OCI-LY1 (cell line): ENCODE results near the gene MTMR3.

Experiments
- H2AFZ ChIP-seq: fragments of 200-600 bp; sonication (generic), shearing (Covaris generic); 2 replicates; pipeline ENCODE4 v1.6.0; 2014; ENCODE audit warnings: antibody characterized with exemption, mild to moderate bottlenecking, low read length
- H3F3A ChIP-seq: fragments of 200-600 bp; sonication (generic), shearing (Covaris generic); 2 replicates; pipeline ENCODE4 v1.6.0; 2014; ENCODE audit warnings: mild to moderate bottlenecking, antibody characterized with exemption, low read length, moderate library complexity; ENCODE audit not compliant: insufficient read depth
- H3K27ac ChIP-seq: fragments of 200-600 bp; sonication (generic); 2 replicates; pipeline ENCODE4 v1.5.1; 2014; ENCODE audit warnings: low read length, mixed run types, mild to moderate bottlenecking, low read depth; ENCODE audit not compliant: poor library complexity, severe bottlenecking
- H3K27me3 ChIP-seq: fragments of 200-600 bp; sonication (generic); 2 replicates; pipeline ENCODE4 v1.6.0; 2014; ENCODE audit warnings: antibody characterized with exemption, mild to moderate bottlenecking, low read length, moderate library complexity; ENCODE audit not compliant: insufficient read depth
- H3K36me3 ChIP-seq: fragments of 200-600 bp; sonication (generic); 2 replicates; pipeline ENCODE4 v1.6.1; 2014; ENCODE audit warnings: mild to moderate bottlenecking, antibody characterized with exemption, low read length, moderate library complexity, mixed read lengths; ENCODE audit not compliant: insufficient read depth
- H3K4me1 ChIP-seq: fragments of 200-600 bp; sonication (generic); 2 replicates; pipeline ENCODE4 v1.5.1; 2014; ENCODE audit warnings: mild to moderate bottlenecking, low read length, moderate library complexity; ENCODE audit not compliant: insufficient read depth, severe bottlenecking
- H3K4me2 ChIP-seq: fragments of 200-600 bp; sonication (generic), shearing (Covaris generic); 2 replicates; pipeline ENCODE4 v1.6.1; 2014; ENCODE audit warnings: low read length
- H3K4me3 ChIP-seq: fragments of 200-600 bp; sonication (generic); 2 replicates; pipeline ENCODE4 v1.5.1; 2014; ENCODE audit warnings: low read length, low read depth, mild to moderate bottlenecking, mixed read lengths; ENCODE audit not compliant: poor library complexity, severe bottlenecking
- H3K79me2 ChIP-seq: fragments of 200-600 bp; shearing (Covaris generic); 2 replicates; pipeline ENCODE4 v1.6.1; 2016; ENCODE audit warnings: mixed run types, low read length, mixed read lengths; ENCODE audit not compliant: insufficient read depth
- H3K9ac ChIP-seq: fragments of 200-600 bp; sonication (generic), shearing (Covaris generic); 2 replicates; pipeline ENCODE4 v1.6.1; 2014; ENCODE audit warnings: mild to moderate bottlenecking, low read length, mixed read lengths
- H3K9me2 ChIP-seq: fragments of 200-600 bp; sonication (generic), shearing (Covaris generic); 2 replicates; pipeline ENCODE4 v1.6.1; 2014; ENCODE audit warnings: low read depth, mild to moderate bottlenecking, low read length, mixed read lengths
- H3K9me3 ChIP-seq: fragments of 200-600 bp; shearing (Covaris generic); 2 replicates; pipeline ENCODE4 v1.6.1; 2014; ENCODE audit warnings: low read length, mixed read lengths
- H4K20me1 ChIP-seq: fragments of 200-600 bp; sonication (generic), shearing (Covaris generic); 2 replicates; pipeline ENCODE4 v1.6.0; 2016; ENCODE audit warnings: mild to moderate bottlenecking, low read length; ENCODE audit not compliant: insufficient read depth
- CTCF ChIP-seq: fragments of 200-600 bp; sonication (generic), shearing (Covaris generic); IDR thresholded peaks from 2 replicates; pipeline ENCODE4 v1.5.1; 2017; ENCODE audit warnings: mild to moderate bottlenecking, antibody characterized with exemption, low read length, moderate library complexity, mixed read lengths
- EZH2 ChIP-seq: fragments of 200-600 bp; sonication (generic), shearing (Covaris generic); IDR thresholded peaks from 2 replicates; pipeline ENCODE4 v1.8.0; 2017; ENCODE audit warnings: borderline replicate concordance, mixed run types, mild to moderate bottlenecking, antibody characterized with exemption, low read length, moderate library complexity, mixed read lengths

MTMR3 gene

GRCh38 chr22:30073743-30074142 is 190.8 kb downstream of the MTMR3 start:
- H2AFZ ChIP-seq: no peak overlapping the region
- no peaks in the 10 kb centered on the region for H3K4me1 ChIP-seq
- no peaks in the 10 kb centered on the region for H3K9me2 ChIP-seq
- no peak overlapping the region for H3K4me3 ChIP-seq
- no peak for TF ChIP-seq CTCF
- no peak overlapping the region for H3K27ac ChIP-seq
- no peak overlapping the region for H3K4me2 ChIP-seq
- no peak overlapping the region for H3K9ac ChIP-seq
- no peaks in the 10 kb centered on the region for H3F3A ChIP-seq
- H3K79me2 ChIP-seq: no peaks in the 10 kb centered on the region
- H3K27me3 ChIP-seq: no peaks in the 10 kb centered on the region; the same call in 1 of the 2 replicates
- H4K20me1 ChIP-seq: no peaks in the 10 kb centered on the region
- H3K9me3 ChIP-seq: no peaks in the 10 kb centered on the region
- H3K36me3 ChIP-seq: no peaks in the 10 kb centered on the region

GRCh38 chr22:30074147-30074546 is 191.2 kb downstream of the MTMR3 start:
- Histone ChIP-seq H3F3A (no peaks in the 10 kb centered on the region), H3K4me2 (no peak overlapping the region), H3K9me2 (no peaks in the 10 kb centered on the region), H3K36me3 (no peaks in the 10 kb centered on the region), H2AFZ (no peak overlapping the region), H4K20me1 (no peaks in the 10 kb centered on the region), H3K27ac (no peak overlapping the region), H3K4me1 (no peaks in the 10 kb centered on the region), H3K9me3 (no peaks in the 10 kb centered on the region), H3K9ac (no peak overlapping the region), H3K27me3 (no peaks in the 10 kb centered on the region; the same call in 1 of the 2 replicates), H3K4me3 (no peak overlapping the region), H3K79me2 (no peaks in the 10 kb centered on the region)
- TF ChIP-seq EZH2: no peak
- TF ChIP-seq CTCF: no peak

GRCh38 chr22:30074994-30075393 is 192.0 kb downstream of the MTMR3 start:
- H4K20me1 ChIP-seq: no peaks in the 10 kb centered on the region
- H3K9ac ChIP-seq: no peak overlapping the region
- no peak overlapping the region for H2AFZ ChIP-seq
- no peaks in the 10 kb centered on the region for H3K79me2 ChIP-seq
- no peaks in the 10 kb centered on the region for H3K4me1 ChIP-seq
- no peaks in the 10 kb centered on the region for H3K36me3 ChIP-seq
- H3K27ac ChIP-seq: no peak overlapping the region
- TF ChIP-seq CTCF (no peak), EZH2 (no peak)
- no peak overlapping the region for H3K4me2 ChIP-seq
- H3F3A ChIP-seq: no peaks in the 10 kb centered on the region
- no peaks in the 10 kb centered on the region; the same call in 1 of the 2 replicates for H3K27me3 ChIP-seq
- H3K9me2 ChIP-seq: no peaks in the 10 kb centered on the region
- no peak overlapping the region for H3K4me3 ChIP-seq
- no peaks in the 10 kb centered on the region for H3K9me3 ChIP-seq
